HG03097 (cell line): ENCODE measurements around the gene DRAM1.
"Not testable (repeated sequence)": the region's sequence is repeated elsewhere in the genome, so short reads cannot be mapped to it uniquely, and the experiment has no call there.

Source experiments
- ATAC-seq: cut with Tn5 transposase; IDR thresholded peaks from one replicate; pipeline ENCODE4 v1.9.1; 2021; ENCODE audit not compliant: unreplicated experiment, low FRiP score

Gene DRAM1

GRCh38 chr12:101858361-101858760 lies 19.0 kb upstream of the DRAM1 start:
- ATAC-seq: no peak

GRCh38 chr12:101859664-101860607 lies 17.4 kb upstream of the DRAM1 start:
- peak; percentile 34 for ATAC-seq

GRCh38 chr12:101861688-101862087 lies 15.7 kb upstream of the DRAM1 start:
- ATAC-seq: not testable (repeated sequence)

GRCh38 chr12:101862245-101862644 lies 15.1 kb upstream of the DRAM1 start:
- no peak for ATAC-seq

- no peak for ATAC-seq
Observed at GRCh38 chr12:101863981-101864380, 13.4 kb upstream of the DRAM1 start.

- ATAC-seq: no peak
Observed at GRCh38 chr12:101866615-101867373, 10.6 kb upstream of the DRAM1 start.

GRCh38 chr12:101867619-101868018 lies 9.8 kb upstream of the DRAM1 start:
- ATAC-seq: not testable (repeated sequence)

GRCh38 chr12:101870925-101871324 lies 6.5 kb upstream of the DRAM1 start:
- ATAC-seq: no peak

GRCh38 chr12:101875162-101875561 lies 2.2 kb upstream of the DRAM1 start:
- ATAC-seq: no peak

GRCh38 chr12:101876322-101876860 lies 989 bp upstream of the DRAM1 start:
- ATAC-seq: no peak

- peak; percentile 12 for ATAC-seq
Observed at GRCh38 chr12:101877806-101878242, 444 bp downstream of the DRAM1 start.

GRCh38 chr12:101878243-101878821 lies 952 bp downstream of the DRAM1 start:
- ATAC-seq: no peak

- no peak for ATAC-seq
Observed at GRCh38 chr12:101880769-101881168, 3.4 kb downstream of the DRAM1 start.

GRCh38 chr12:101881228-101881627 lies 3.8 kb downstream of the DRAM1 start:
- no peak for ATAC-seq

- no peak for ATAC-seq
Observed at GRCh38 chr12:101884174-101884573, 6.8 kb downstream of the DRAM1 start.

- ATAC-seq: not testable (repeated sequence)
Observed at GRCh38 chr12:101884781-101885340, 7.5 kb downstream of the DRAM1 start.

GRCh38 chr12:101885912-101886561 lies 8.7 kb downstream of the DRAM1 start:
- peak; percentile 58 for ATAC-seq

- no peak for ATAC-seq
Observed at GRCh38 chr12:101889211-101889752, 11.9 kb downstream of the DRAM1 start.

- peak; percentile 87 for ATAC-seq
Observed at GRCh38 chr12:101891462-101891971, 14.1 kb downstream of the DRAM1 start.
